Ureter (tissue), 1 donor: Measurements from ENCODE around the gene CUL7. TPM values are rescaled to one million over a fixed set of nuclear protein-coding genes. Genes with fewer than 3 reads are reported as not detected.
"Not testable (repeated sequence)": the region's sequence is repeated elsewhere in the genome, so short reads cannot be mapped to it uniquely, and the experiment has no call there.

ENCODE experiments used
- DNase-seq: peaks from one replicate; pipeline ENCODE4 v3.0.0-alpha.2; 2020; ENCODE audit warnings: low spot score
- total RNA-seq: library from RNA; stranded (reverse); gene quantifications from one replicate; pipeline ENCODE4 v1.2.4, GENCODE V29; 2023
- donor health status: DM: yes; HTN: yes; CAD: no.

CUL7 gene
- total RNA-seq, 1 donor from 2014 or later = 28.8 TPM

- DNase-seq = no peak
Measured at GRCh38 chr6:43045371-43045930, 8.2 kb downstream of the CUL7 start.

- DNase-seq = no peak
Measured at GRCh38 chr6:43043310-43043709, 10.3 kb downstream of the CUL7 start.

GRCh38 chr6:43041475-43041874, 12.2 kb downstream of the CUL7 start:
- DNase-seq = not testable (repeated sequence)

- DNase-seq = no peak
Measured at GRCh38 chr6:43040542-43041257, 13.0 kb downstream of the CUL7 start.

GRCh38 chr6:43038727-43039126, 14.9 kb downstream of the CUL7 start:
- DNase-seq = no peak

GRCh38 chr6:43037706-43038105, 15.9 kb downstream of the CUL7 start:
- no peak for DNase-seq

GRCh38 chr6:43037197-43037596, 16.5 kb downstream of the CUL7 start:
- DNase-seq = no peak

- DNase-seq = no peak
Measured at GRCh38 chr6:43036712-43037111, 16.9 kb downstream of the CUL7 start.

- DNase-seq = no peak
Measured at GRCh38 chr6:43035495-43036194, 18.0 kb downstream of the CUL7 start.

- DNase-seq = no peak
Measured at GRCh38 chr6:43034190-43034525, 19.5 kb downstream of the CUL7 start.

- no peak for DNase-seq
Measured at GRCh38 chr6:43033496-43034189, 20.0 kb downstream of the CUL7 start.

GRCh38 chr6:43032326-43032725, 21.3 kb downstream of the CUL7 start:
- no peak for DNase-seq

- DNase-seq = no peak
Measured at GRCh38 chr6:43029120-43029519, 24.5 kb downstream of the CUL7 start.

- no peak for DNase-seq
Measured at GRCh38 chr6:43026365-43026764, 27.3 kb downstream of the CUL7 start.

GRCh38 chr6:43024436-43024835, 29.2 kb downstream of the CUL7 start:
- no peak for DNase-seq

GRCh38 chr6:43021270-43022047, 32.2 kb downstream of the CUL7 start, which contains the start of gene RRP36:
Gene RRP36 (plus strand): TSS chr6:43021623. CDS start chr6:43021655, 32 bp downstream.
- DNase-seq = peak; percentile 79

- no peak for DNase-seq
Measured at GRCh38 chr6:43020847-43021246, 32.8 kb downstream of the CUL7 start.

GRCh38 chr6:43020052-43020705, 33.5 kb downstream of the CUL7 start:
- DNase-seq = no peak

GRCh38 chr6:43019152-43019551, 34.5 kb downstream of the CUL7 start:
- no peak for DNase-seq

- no peak for DNase-seq
Measured at GRCh38 chr6:43016943-43017334, 36.7 kb downstream of the CUL7 start.
